ENCODE results near the gene NCOR1.
"Not testable (repeated sequence)": the region's sequence is repeated elsewhere in the genome, so short reads cannot be mapped to it uniquely, and the experiment has no call there.

NCOR1 gene

GRCh38 chr17:16214190-16215001 is 938 bp downstream of the NCOR1 start:
- no peak for DNase-seq

- no peak for DNase-seq
These were observed 2.5 kb downstream of the NCOR1 start for GRCh38 chr17:16212793-16213192.

GRCh38 chr17:16211590-16211989 is 3.7 kb downstream of the NCOR1 start:
- DNase-seq = no peak

- not testable (repeated sequence) for DNase-seq
These were observed 10.6 kb downstream of the NCOR1 start for GRCh38 chr17:16204763-16205162.

- not testable (repeated sequence) for DNase-seq
These were observed 12.5 kb downstream of the NCOR1 start for GRCh38 chr17:16202554-16203500.

GRCh38 chr17:16201693-16202131 is 13.6 kb downstream of the NCOR1 start:
- not testable (repeated sequence) for DNase-seq

- no peak for DNase-seq
These were observed 16.2 kb downstream of the NCOR1 start for GRCh38 chr17:16199093-16199492.

- DNase-seq = no peak
These were observed 18.1 kb downstream of the NCOR1 start for GRCh38 chr17:16197276-16197675.

- not testable (repeated sequence) for DNase-seq
These were observed 21.0 kb downstream of the NCOR1 start for GRCh38 chr17:16194307-16194835.

- no peak for DNase-seq
These were observed 23.7 kb downstream of the NCOR1 start for GRCh38 chr17:16191604-16192003.

- no peak for DNase-seq
These were observed 24.5 kb downstream of the NCOR1 start for GRCh38 chr17:16190703-16191360.

- no peak for DNase-seq
These were observed 25.5 kb downstream of the NCOR1 start for GRCh38 chr17:16189791-16190348.

- no peak for DNase-seq
These were observed 27.7 kb downstream of the NCOR1 start for GRCh38 chr17:16187642-16188041.

GRCh38 chr17:16181581-16181980 is 33.8 kb downstream of the NCOR1 start:
- no peak for DNase-seq

- no peak for DNase-seq
These were observed 36.5 kb downstream of the NCOR1 start for GRCh38 chr17:16178836-16179235.

- DNase-seq = no peak
These were observed 43.7 kb downstream of the NCOR1 start for GRCh38 chr17:16171613-16172012.

- DNase-seq = not testable (repeated sequence)
These were observed 48.6 kb downstream of the NCOR1 start for GRCh38 chr17:16166766-16167165.

- DNase-seq = no peak
These were observed 56.6 kb downstream of the NCOR1 start for GRCh38 chr17:16158714-16159113.

- no peak for DNase-seq
These were observed 59.8 kb downstream of the NCOR1 start for GRCh38 chr17:16155536-16155935.

- DNase-seq = not testable (repeated sequence)
These were observed 63.0 kb downstream of the NCOR1 start for GRCh38 chr17:16152326-16152725.

GRCh38 chr17:16150251-16150856 is 65.0 kb downstream of the NCOR1 start:
- DNase-seq = no peak

GRCh38 chr17:16148596-16148995 is 66.7 kb downstream of the NCOR1 start:
- no peak for DNase-seq
